ENCODE measurements around the gene SLC35F3.

The SLC35F3 gene

GRCh38 chr1:233946724-233947123 is 42.2 kb downstream of the SLC35F3 start:
- H3K27ac ChIP-seq, result no peak overlapping the region
- TF ChIP-seq CTCF (conservative IDR thresholded peaks at IDR 0.05), result no peak

GRCh38 chr1:233951804-233952203 is 47.3 kb downstream of the SLC35F3 start:
- no peak for TF ChIP-seq CTCF (conservative IDR thresholded peaks at IDR 0.05)
- H3K27ac ChIP-seq, result no peak overlapping the region

GRCh38 chr1:233957691-233958090 is 53.2 kb downstream of the SLC35F3 start:
- H3K27ac ChIP-seq, result no peak overlapping the region
- no peak for TF ChIP-seq CTCF (conservative IDR thresholded peaks at IDR 0.05)

GRCh38 chr1:233959102-233959501 is 54.6 kb downstream of the SLC35F3 start:
- no peak for TF ChIP-seq CTCF (conservative IDR thresholded peaks at IDR 0.05)
- H3K27ac ChIP-seq, result no peak overlapping the region

GRCh38 chr1:233959971-233960370 is 55.5 kb downstream of the SLC35F3 start:
- TF ChIP-seq CTCF (conservative IDR thresholded peaks at IDR 0.05), result no peak
- no peak overlapping the region for H3K27ac ChIP-seq

GRCh38 chr1:233960386-233960785 is 55.9 kb downstream of the SLC35F3 start:
- no peak overlapping the region for H3K27ac ChIP-seq
- TF ChIP-seq CTCF (conservative IDR thresholded peaks at IDR 0.05), result no peak

- no peak for TF ChIP-seq CTCF (conservative IDR thresholded peaks at IDR 0.05)
- no peak overlapping the region for H3K27ac ChIP-seq
Observed at GRCh38 chr1:233962878-233963277, 58.4 kb downstream of the SLC35F3 start.

- no peak overlapping the region for H3K27ac ChIP-seq
- no peak for TF ChIP-seq CTCF (conservative IDR thresholded peaks at IDR 0.05)
Observed at GRCh38 chr1:233965856-233966255, 61.4 kb downstream of the SLC35F3 start.

All from VCaP (cell line).